ENCODE measurements around the gene SETD6. TPM values are rescaled to one million over a fixed set of nuclear protein-coding genes. Genes with fewer than 3 reads are reported as not detected.
A peak's percentile ranks its signal among the peaks of the same experiment; 100 is the strongest.
"Not testable (repeated sequence)": the region's sequence is repeated elsewhere in the genome, so short reads cannot be mapped to it uniquely, and the experiment has no call there.

The SETD6 gene, protein sequence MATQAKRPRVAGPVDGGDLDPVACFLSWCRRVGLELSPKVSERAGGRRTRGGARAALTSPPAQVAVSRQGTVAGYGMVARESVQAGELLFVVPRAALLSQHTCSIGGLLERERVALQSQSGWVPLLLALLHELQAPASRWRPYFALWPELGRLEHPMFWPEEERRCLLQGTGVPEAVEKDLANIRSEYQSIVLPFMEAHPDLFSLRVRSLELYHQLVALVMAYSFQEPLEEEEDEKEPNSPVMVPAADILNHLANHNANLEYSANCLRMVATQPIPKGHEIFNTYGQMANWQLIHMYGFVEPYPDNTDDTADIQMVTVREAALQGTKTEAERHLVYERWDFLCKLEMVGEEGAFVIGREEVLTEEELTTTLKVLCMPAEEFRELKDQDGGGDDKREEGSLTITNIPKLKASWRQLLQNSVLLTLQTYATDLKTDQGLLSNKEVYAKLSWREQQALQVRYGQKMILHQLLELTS
- 12.3 TPM for total RNA-seq
- long read RNA-seq, transcript SETD6-201 (8 exons, 1,553 nt) = minor isoform, 8 of 53 reads
- long read RNA-seq, transcript SETD6-202 (9 exons, 2,042 nt) = major isoform, 19 of 53 reads
- long read RNA-seq, partial matches to known transcripts = 8 of 53 reads
- long read RNA-seq, other reads (novel, unspliced or antisense) = 16 of 53 reads

DNA sequence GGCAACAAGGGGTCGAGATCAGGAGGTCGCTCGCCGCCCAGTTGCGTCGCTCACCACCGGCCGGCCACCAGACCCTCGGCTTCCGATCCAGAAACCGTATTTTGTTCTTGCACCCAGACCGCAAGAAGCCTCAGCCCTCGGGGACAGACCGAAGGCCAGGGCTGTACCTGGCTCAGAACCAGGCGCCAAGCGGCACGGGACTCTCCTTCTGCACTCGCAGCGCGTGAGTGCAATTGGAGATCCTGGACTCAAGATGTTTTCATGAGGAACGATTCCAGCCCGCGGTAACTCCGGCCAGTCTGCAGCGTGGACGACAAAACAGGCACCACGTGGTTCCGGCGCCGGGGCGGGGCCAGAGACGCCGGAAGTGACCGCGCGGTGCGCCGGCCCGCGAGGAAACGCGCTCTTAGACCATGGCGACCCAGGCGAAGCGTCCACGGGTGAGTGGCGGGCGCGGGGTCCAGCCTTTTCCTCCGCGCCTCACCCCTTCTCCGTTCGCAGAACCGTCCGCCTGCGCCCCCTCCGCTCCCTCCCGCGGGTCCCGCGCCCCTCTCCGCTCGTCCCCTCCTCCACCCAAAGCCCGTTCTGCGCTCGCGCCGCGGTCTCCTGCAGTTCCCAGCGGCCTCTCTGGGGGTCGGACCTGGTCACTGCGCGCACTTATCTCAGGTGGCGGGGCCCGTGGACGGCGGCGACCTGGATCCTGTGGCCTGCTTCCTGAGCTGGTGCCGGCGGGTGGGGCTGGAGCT lies at the start of gene SETD6:
Gene SETD6 (plus strand): TSS at position 393 of the 746 bp plus-strand sequence. CDS start 21 bp downstream, at position 414.
- DNase-seq (ENCODE audit: low spot score) = peak; percentile 96

GRCh38 chr16:58465817-58466216 lies 49.5 kb upstream of the SETD6 start:
- DNase-seq (ENCODE audit: low spot score) = no peak

DNA sequence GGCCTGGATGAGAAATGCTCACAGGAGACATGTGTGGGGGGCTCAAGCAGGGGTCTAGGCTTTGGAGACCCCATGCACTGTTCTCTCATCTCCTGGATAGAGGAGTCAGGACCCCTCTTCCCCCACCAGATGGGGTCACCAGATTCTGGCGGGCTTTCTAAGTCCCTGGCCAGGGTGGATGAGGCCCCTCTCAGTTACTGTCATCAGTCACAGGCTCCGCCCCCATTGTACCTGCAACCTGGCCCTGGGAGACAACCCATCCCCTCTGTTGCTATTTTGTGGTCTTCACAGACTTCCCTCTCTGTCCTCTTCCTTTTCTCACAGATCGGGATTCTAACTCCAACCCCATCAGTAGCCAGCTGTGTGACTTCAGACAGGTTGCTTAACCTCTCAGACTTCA lies 48.9 kb upstream of the SETD6 start:
- no peak for DNase-seq (ENCODE audit: low spot score)

- DNase-seq (ENCODE audit: low spot score) = no peak
Observed at GRCh38 chr16:58467905-58468304, 47.4 kb upstream of the SETD6 start.

- no peak for DNase-seq (ENCODE audit: low spot score)
Observed at GRCh38 chr16:58471209-58471975, 43.9 kb upstream of the SETD6 start.

- no peak for DNase-seq (ENCODE audit: low spot score)
Observed at GRCh38 chr16:58472266-58472665, 43.1 kb upstream of the SETD6 start.

- DNase-seq (ENCODE audit: low spot score) = no peak
Observed at GRCh38 chr16:58472827-58473226, 42.5 kb upstream of the SETD6 start.

- DNase-seq (ENCODE audit: low spot score) = no peak
Observed at GRCh38 chr16:58474296-58474695, 41.0 kb upstream of the SETD6 start.

DNA sequence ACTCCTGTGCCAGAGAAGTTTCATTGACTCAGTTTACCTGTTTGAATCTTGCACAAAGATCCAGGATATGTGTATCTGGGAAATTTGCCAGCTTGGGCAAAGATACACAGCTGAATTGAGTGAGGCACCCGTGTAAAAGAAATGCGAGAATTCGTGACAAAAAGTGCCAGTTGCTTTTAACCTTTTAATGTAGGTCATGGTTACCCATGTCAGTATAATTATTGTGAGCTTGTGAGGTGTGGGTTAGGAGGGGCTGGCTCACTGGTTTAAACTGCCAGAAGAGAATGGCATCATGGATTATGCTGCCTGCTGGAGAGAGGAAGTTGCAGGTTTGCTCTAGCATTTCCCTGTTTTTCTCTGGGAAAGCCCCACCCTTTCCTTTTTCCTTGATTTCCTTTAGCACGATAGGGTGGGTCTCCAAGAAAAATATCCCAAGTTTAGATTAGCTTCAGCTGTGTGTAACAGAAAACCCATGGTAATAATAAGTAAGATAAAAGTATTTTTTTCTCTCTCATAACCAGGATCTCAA lies 40.2 kb upstream of the SETD6 start:
- DNase-seq (ENCODE audit: low spot score) = no peak

DNA sequence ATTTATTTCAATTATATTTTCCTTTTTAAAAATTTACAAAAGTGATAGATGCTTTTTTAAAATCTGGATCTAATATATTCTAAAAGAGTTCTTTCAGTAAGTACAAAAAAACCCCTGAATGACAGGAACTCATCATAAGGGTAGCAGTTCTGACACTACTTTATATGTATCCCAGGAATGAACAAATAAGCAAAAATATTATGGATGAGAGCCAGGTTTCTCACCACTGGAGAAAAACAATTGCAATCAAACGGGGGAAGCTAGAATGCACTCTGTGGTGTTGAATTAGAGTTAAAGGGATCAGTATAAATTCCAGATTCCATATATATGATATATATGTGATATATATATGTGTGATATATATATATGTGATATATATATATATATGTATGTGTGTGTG lies 38.5 kb upstream of the SETD6 start:
- DNase-seq (ENCODE audit: low spot score) = no peak

- DNase-seq (ENCODE audit: low spot score) = no peak
Observed at GRCh38 chr16:58478427-58478826, 36.9 kb upstream of the SETD6 start.

DNA sequence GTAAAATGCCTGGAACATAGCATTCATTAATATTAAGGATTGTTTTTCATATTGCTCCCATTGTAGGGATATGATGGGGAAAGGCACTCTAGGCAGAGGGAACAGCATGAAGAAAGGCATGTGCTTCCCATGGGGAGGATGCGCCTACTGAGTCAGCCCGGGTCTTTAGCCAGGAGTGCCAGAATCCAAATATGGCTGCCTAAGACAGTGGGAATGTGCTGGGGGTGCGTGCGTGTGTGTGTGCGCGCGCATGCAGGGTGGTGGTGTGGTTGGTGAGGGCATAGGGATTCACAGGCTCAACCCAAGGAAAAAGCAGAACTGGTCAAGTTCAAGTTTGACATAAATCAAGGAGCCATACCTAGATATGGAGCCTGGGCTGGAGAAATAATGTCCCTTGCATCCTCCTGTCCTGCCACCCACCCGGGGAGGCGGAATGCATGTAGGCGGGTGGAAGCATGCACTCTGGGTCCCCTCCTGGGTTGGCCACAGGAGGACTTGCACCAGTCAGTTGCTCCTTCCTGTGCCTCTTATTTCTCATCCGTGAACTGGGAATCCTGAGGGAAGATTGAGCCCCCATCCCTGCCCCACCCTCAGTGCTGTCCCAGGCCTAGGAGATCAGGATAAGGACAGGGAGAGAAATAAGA lies 34.0 kb upstream of the SETD6 start:
- DNase-seq (ENCODE audit: low spot score) = no peak

- DNase-seq (ENCODE audit: low spot score) = no peak
Observed at GRCh38 chr16:58481931-58482330, 33.4 kb upstream of the SETD6 start.

DNA sequence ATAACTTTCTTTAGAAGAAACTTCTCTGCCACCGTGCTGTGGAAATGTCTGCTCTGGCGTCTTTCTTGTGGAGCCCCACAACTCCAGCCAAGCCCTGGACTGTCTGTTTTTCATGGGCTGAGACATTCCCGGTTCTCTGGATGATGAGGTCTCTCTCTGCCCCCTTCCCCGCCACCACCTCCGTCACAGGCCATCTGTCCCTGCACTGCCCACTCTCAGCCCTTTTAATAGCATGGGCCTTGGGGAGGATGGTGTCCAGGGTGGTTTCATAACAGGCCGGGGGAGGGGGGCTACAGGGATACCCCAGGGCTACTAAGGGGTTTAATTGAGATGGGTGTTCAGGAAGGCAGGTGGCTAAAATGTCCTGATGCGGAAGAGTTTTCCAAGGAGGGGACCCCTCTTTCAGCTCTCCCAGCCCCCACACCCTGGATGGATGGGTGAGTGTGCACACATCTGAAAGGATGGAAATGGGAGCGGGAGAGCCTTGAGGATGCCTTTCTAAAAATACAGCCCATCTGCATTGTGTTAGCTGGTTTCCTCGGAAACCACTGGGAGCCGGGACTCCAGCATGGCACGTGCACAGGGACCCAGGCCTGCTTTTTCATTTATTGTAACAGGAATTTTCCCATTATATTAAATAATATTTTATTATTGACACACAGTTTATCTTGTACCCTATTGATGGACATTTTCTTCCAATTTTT lies 30.0 kb upstream of the SETD6 start:
- no peak for DNase-seq (ENCODE audit: low spot score)

DNA sequence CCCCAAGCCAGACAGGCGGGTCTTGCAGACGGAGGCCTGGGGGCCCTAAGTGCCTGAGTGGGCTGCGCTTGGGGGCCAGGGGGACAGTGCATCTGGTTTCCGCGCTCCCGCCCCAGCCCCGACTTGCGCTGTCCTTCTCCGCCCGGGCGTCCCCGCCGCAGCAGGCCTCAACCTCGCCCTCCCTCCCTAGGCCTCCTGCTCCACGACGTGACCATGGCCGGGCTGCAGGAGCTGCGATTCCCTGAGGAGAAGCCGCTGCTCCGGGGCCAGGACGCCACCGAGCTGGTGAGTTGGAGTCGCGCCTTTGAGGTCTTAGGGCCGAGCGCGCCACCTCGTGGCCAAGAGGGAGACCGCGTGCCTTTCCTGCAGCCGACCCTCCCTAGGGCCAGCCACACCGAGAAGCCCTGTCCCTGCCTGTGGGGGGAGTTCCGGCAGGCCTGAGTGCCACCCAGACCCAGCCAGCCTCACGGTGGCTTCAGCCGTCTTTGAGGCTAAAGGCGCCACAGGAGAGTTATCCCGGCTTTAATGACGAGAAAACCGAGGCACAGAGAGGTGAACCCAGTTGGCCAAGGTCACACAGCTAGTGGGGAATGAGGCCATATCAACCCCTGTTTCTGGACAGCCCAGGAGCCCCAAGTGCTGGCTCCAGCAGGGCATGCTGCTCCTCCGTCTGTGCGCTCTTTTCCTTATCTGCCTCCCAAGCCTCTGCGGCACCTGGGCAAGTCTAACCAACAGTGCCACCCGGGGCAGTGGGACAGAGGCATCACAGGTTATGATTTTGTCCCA lies 27.6 kb upstream of the SETD6 start:
- DNase-seq (ENCODE audit: low spot score) = peak; percentile 93

DNA sequence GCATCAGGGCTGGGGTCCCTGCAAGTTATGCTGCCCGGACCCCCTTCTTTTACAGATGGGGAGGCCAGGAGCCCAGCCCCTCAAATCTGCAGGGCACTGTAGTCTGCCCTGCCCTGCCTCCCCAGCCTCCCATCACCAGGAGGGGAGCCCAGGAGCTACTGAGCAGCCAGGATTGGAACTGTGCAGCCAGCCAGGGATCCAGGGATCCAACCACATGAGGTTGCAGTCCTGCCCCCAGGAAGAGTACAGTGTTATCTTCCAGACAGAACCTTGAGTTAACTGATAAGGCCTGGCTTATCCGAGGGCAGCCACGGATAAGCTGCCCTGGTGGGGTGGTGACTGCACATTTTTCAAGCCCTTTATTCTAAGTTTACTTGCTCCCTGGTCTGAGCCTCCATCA lies 26.8 kb upstream of the SETD6 start:
- no peak for DNase-seq (ENCODE audit: low spot score)

DNA sequence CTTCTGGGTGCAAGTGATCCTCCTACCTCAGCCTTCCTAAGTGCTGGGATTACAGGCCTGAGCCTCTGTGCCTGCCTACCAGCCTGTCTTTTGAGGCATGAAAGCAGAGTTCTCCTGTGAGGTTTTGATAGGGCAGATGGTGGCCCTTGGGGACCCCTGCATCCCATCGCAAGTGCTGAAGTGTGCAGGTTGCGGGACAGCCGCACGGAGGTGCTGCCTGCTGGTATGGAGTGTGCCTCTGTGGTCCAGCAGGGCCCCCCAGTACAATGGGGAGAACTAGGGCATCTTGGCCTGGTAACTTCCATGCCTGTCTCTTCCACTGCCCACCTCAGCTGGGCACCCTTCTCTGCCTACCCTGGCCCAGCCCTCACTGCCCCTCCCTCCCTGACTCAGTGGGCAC lies 25.3 kb upstream of the SETD6 start:
- no peak for DNase-seq (ENCODE audit: low spot score)

DNA sequence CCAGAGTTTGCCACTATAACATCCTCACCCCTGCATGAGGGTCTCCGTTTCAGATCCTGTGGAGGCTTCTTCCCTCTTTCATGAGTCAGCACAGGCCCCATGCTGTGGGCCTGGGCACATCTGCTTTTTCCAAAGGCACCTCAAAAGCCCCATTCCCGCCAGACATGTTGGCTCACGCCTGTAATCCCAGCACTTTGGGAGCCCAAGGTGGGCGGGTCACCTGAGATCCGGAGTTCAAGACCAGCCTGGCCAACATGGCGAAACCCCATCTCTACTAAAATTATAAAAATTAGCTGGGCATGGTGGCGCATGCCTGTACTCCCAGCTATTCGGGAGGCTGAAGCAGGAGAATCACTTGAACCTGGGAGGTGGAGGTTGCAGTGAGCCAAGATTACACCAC lies 24.8 kb upstream of the SETD6 start:
- DNase-seq (ENCODE audit: low spot score) = not testable (repeated sequence)

DNA sequence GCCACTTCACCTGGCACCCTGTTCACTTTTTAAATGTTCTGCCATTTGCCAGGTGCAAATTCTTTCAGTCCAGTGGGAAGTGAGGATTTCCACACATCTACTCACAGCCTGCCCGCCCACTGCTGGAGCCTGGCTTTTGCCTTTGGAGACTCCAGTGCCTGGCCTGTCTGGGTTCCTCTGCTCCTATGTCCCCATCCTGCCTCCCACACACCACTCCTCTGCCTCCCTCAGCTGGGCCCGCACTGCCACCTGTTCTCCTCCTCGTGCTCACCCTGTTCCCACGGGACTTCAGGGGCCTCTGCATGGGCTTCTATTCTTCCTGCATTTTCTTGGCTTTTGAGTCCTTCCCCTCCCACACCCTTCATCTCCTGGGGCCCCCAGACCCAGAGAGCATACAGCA lies 23.3 kb upstream of the SETD6 start:
- DNase-seq (ENCODE audit: low spot score) = no peak

Measured in mesenteric fat pad (tissue), 1 donor.